ENCODE data around the gene SLX4IP.
"Not testable (repeated sequence)": the region's sequence is repeated elsewhere in the genome, so short reads cannot be mapped to it uniquely, and the experiment has no call there.

Gene SLX4IP

GRCh38 chr20:10605547-10606195 is 170.6 kb downstream of the SLX4IP start:
- Histone ChIP-seq H3K9me3 (ENCODE audit: control insufficient read depth, low read length) (no peaks in the 10 kb centered on the region), H3K4me3 (ENCODE audit: insufficient read depth, low read depth, low read length) (no peak overlapping the region), H3K27me3 (ENCODE audit: control insufficient read depth, insufficient read depth, low read length, poor library complexity, severe bottlenecking) (no peaks in the 10 kb centered on the region), H3K4me1 (ENCODE audit: control insufficient read depth, insufficient read depth, low read length) (no peaks in the 10 kb centered on the region), H3K27ac (ENCODE audit: insufficient read depth, low read depth, low read length, poor library complexity, severe bottlenecking) (no peak overlapping the region), H3K36me3 (ENCODE audit: control insufficient read depth, insufficient read depth, low read length) (no peaks in the 10 kb centered on the region)
- WGBS, 2 experiments, result 96 to 98% methylated on average over 2 to 3 of the region's 3 CpGs

- 88 to 95% methylated on average over 2 of the region's 2 CpGs for WGBS, 2 experiments
- Histone ChIP-seq H3K9me3 (ENCODE audit: control insufficient read depth, low read length) (no peaks in the 10 kb centered on the region), H3K4me3 (ENCODE audit: insufficient read depth, low read depth, low read length) (no peak overlapping the region), H3K4me1 (ENCODE audit: control insufficient read depth, insufficient read depth, low read length) (no peaks in the 10 kb centered on the region), H3K27me3 (ENCODE audit: control insufficient read depth, insufficient read depth, low read length, poor library complexity, severe bottlenecking) (no peaks in the 10 kb centered on the region), H3K27ac (ENCODE audit: insufficient read depth, low read depth, low read length, poor library complexity, severe bottlenecking) (no peak overlapping the region), H3K36me3 (ENCODE audit: control insufficient read depth, insufficient read depth, low read length) (no peaks in the 10 kb centered on the region)
Observed at GRCh38 chr20:10609276-10609675, 174.2 kb downstream of the SLX4IP start.

GRCh38 chr20:10609770-10610169 is 174.7 kb downstream of the SLX4IP start:
- H3K27me3 ChIP-seq (ENCODE audit: control insufficient read depth, insufficient read depth, low read length, poor library complexity, severe bottlenecking), result no peaks in the 10 kb centered on the region
- H3K27ac ChIP-seq (ENCODE audit: insufficient read depth, low read depth, low read length, poor library complexity, severe bottlenecking), result no peak overlapping the region
- H3K36me3 ChIP-seq (ENCODE audit: control insufficient read depth, insufficient read depth, low read length), result no peaks in the 10 kb centered on the region
- H3K4me3 ChIP-seq (ENCODE audit: insufficient read depth, low read depth, low read length), result no peak overlapping the region
- no peaks in the 10 kb centered on the region for H3K9me3 ChIP-seq (ENCODE audit: control insufficient read depth, low read length)
- no peaks in the 10 kb centered on the region for H3K4me1 ChIP-seq (ENCODE audit: control insufficient read depth, insufficient read depth, low read length)

GRCh38 chr20:10610251-10610650 is 175.1 kb downstream of the SLX4IP start:
- H3K27ac ChIP-seq (ENCODE audit: insufficient read depth, low read depth, low read length, poor library complexity, severe bottlenecking), result no peak overlapping the region

GRCh38 chr20:10611357-10611756 is 176.3 kb downstream of the SLX4IP start:
- no peak overlapping the region for H3K4me3 ChIP-seq (ENCODE audit: insufficient read depth, low read depth, low read length)
- H3K27ac ChIP-seq (ENCODE audit: insufficient read depth, low read depth, low read length, poor library complexity, severe bottlenecking), result no peak overlapping the region
- 38 to 59% methylated on average over 1 of the region's 1 CpG for WGBS, 2 experiments
- H3K9me3 ChIP-seq (ENCODE audit: control insufficient read depth, low read length), result no peaks in the 10 kb centered on the region
- H3K36me3 ChIP-seq (ENCODE audit: control insufficient read depth, insufficient read depth, low read length), result no peaks in the 10 kb centered on the region
- H3K4me1 ChIP-seq (ENCODE audit: control insufficient read depth, insufficient read depth, low read length), result no peaks in the 10 kb centered on the region
- no peaks in the 10 kb centered on the region for H3K27me3 ChIP-seq (ENCODE audit: control insufficient read depth, insufficient read depth, low read length, poor library complexity, severe bottlenecking)

More at GRCh38 chr20:10610251-10610650, 175.1 kb downstream of the SLX4IP start:
- Histone ChIP-seq H3K36me3 (ENCODE audit: control insufficient read depth, insufficient read depth, low read length) (no peaks in the 10 kb centered on the region), H3K4me1 (ENCODE audit: control insufficient read depth, insufficient read depth, low read length) (no peaks in the 10 kb centered on the region), H3K27me3 (ENCODE audit: control insufficient read depth, insufficient read depth, low read length, poor library complexity, severe bottlenecking) (no peaks in the 10 kb centered on the region), H3K4me3 (ENCODE audit: insufficient read depth, low read depth, low read length) (no peak overlapping the region), H3K9me3 (ENCODE audit: control insufficient read depth, low read length) (no peaks in the 10 kb centered on the region)
- WGBS, 2 experiments, result 92% methylated on average over 5 of the region's 5 CpGs

GRCh38 chr20:10613426-10613825 is 178.3 kb downstream of the SLX4IP start:
- H3K4me1 ChIP-seq (ENCODE audit: control insufficient read depth, insufficient read depth, low read length); H3K9me3 ChIP-seq (ENCODE audit: control insufficient read depth, low read length); H3K27me3 ChIP-seq (ENCODE audit: control insufficient read depth, insufficient read depth, low read length, poor library complexity, severe bottlenecking); H3K4me3 ChIP-seq (ENCODE audit: insufficient read depth, low read depth, low read length); H3K27ac ChIP-seq (ENCODE audit: insufficient read depth, low read depth, low read length, poor library complexity, severe bottlenecking); H3K36me3 ChIP-seq (ENCODE audit: control insufficient read depth, insufficient read depth, low read length): not testable (repeated sequence)
- 78 to 83% methylated on average over 3 to 5 of the region's 5 CpGs for WGBS, 2 experiments

- Histone ChIP-seq H3K36me3 (ENCODE audit: control insufficient read depth, insufficient read depth, low read length) (no peaks in the 10 kb centered on the region), H3K27me3 (ENCODE audit: control insufficient read depth, insufficient read depth, low read length, poor library complexity, severe bottlenecking) (no peaks in the 10 kb centered on the region), H3K4me1 (ENCODE audit: control insufficient read depth, insufficient read depth, low read length) (no peaks in the 10 kb centered on the region), H3K4me3 (ENCODE audit: insufficient read depth, low read depth, low read length) (no peak overlapping the region), H3K27ac (ENCODE audit: insufficient read depth, low read depth, low read length, poor library complexity, severe bottlenecking) (no peak overlapping the region), H3K9me3 (ENCODE audit: control insufficient read depth, low read length) (no peaks in the 10 kb centered on the region)
- 96 to 98% methylated on average over 18 of the region's 18 CpGs for WGBS, 2 experiments
Observed at GRCh38 chr20:10613911-10614310, 178.8 kb downstream of the SLX4IP start.

GRCh38 chr20:10616212-10616611 is 181.1 kb downstream of the SLX4IP start:
- Histone ChIP-seq H3K4me3 (ENCODE audit: insufficient read depth, low read depth, low read length) (no peak overlapping the region), H3K9me3 (ENCODE audit: control insufficient read depth, low read length) (no peaks in the 10 kb centered on the region), H3K27ac (ENCODE audit: insufficient read depth, low read depth, low read length, poor library complexity, severe bottlenecking) (no peak overlapping the region), H3K4me1 (ENCODE audit: control insufficient read depth, insufficient read depth, low read length) (peaks cover 8% of the 10 kb centered on the region), H3K36me3 (ENCODE audit: control insufficient read depth, insufficient read depth, low read length) (no peaks in the 10 kb centered on the region), H3K27me3 (ENCODE audit: control insufficient read depth, insufficient read depth, low read length, poor library complexity, severe bottlenecking) (no peaks in the 10 kb centered on the region)
- 89 to 95% methylated on average over 2 of the region's 3 CpGs for WGBS, 2 experiments

GRCh38 chr20:10617549-10618133 is 182.5 kb downstream of the SLX4IP start:
- not testable (repeated sequence) for H3K27ac ChIP-seq (ENCODE audit: insufficient read depth, low read depth, low read length, poor library complexity, severe bottlenecking); H3K9me3 ChIP-seq (ENCODE audit: control insufficient read depth, low read length)
- WGBS, 2 experiments, result 92 to 94% methylated on average over 4 of the region's 4 CpGs

GRCh38 chr20:10618611-10619245 is 183.6 kb downstream of the SLX4IP start:
- 32 to 38% methylated on average over 5 to 6 of the region's 6 CpGs for WGBS, 2 experiments
- H3K4me3 ChIP-seq (ENCODE audit: insufficient read depth, low read depth, low read length), result no peak overlapping the region
- H3K9me3 ChIP-seq (ENCODE audit: control insufficient read depth, low read length), result no peaks in the 10 kb centered on the region
- H3K4me1 ChIP-seq (ENCODE audit: control insufficient read depth, insufficient read depth, low read length), result peaks cover 15% of the 10 kb centered on the region
- H3K27ac ChIP-seq (ENCODE audit: insufficient read depth, low read depth, low read length, poor library complexity, severe bottlenecking), result no peak overlapping the region
- H3K36me3 ChIP-seq (ENCODE audit: control insufficient read depth, insufficient read depth, low read length), result no peaks in the 10 kb centered on the region
- H3K27me3 ChIP-seq (ENCODE audit: control insufficient read depth, insufficient read depth, low read length, poor library complexity, severe bottlenecking), result no peaks in the 10 kb centered on the region

More at GRCh38 chr20:10617549-10618133, 182.5 kb downstream of the SLX4IP start:
- H3K36me3 ChIP-seq (ENCODE audit: control insufficient read depth, insufficient read depth, low read length); H3K4me3 ChIP-seq (ENCODE audit: insufficient read depth, low read depth, low read length); H3K27me3 ChIP-seq (ENCODE audit: control insufficient read depth, insufficient read depth, low read length, poor library complexity, severe bottlenecking): not testable (repeated sequence)
- peaks cover 11% of the 10 kb centered on the region for H3K4me1 ChIP-seq (ENCODE audit: control insufficient read depth, insufficient read depth, low read length)

All from ectodermal cell (in vitro differentiated cells).